OCI-LY7 (cell line): ENCODE results near the gene FAM120A. TPM values are rescaled to one million over a fixed set of nuclear protein-coding genes. Genes with fewer than 3 reads are reported as not detected.
"Not testable (repeated sequence)": the region's sequence is repeated elsewhere in the genome, so short reads cannot be mapped to it uniquely, and the experiment has no call there.

Source experiments
- BruUV-seq: library from RNA; stranded (reverse); fragments of 400-500 nt; replicated peaks from 2 replicates; lab custom pipeline; 2021; lab: Mats Ljungman, UMichigan
- CTCF ChIA-PET: fragments of 300-600 bp; sonication (Branson Sonifier 250); formaldehyde crosslinking; loops from one replicate; lab custom pipeline; 2022; ENCODE audit warnings: antibody characterized with exemption; ENCODE audit not compliant: unreplicated experiment; lab: Charles Lee
- POLR2A ChIA-PET: fragments of 300-600 bp; sonication (Branson Sonifier 250); formaldehyde crosslinking; loops from one replicate; lab custom pipeline; 2022; ENCODE audit warnings: antibody characterized with exemption; lab: Charles Lee
- DNase-seq: peaks from one replicate; pipeline ENCODE4 v3.0.0-alpha.2; 2015; ENCODE audit warnings: low spot score
- H2AFZ ChIP-seq: fragments of 200-600 bp; sonication (generic), shearing (Covaris generic); 2 replicates; pipeline ENCODE4 v1.6.1; 2014; ENCODE audit warnings: mild to moderate bottlenecking, antibody characterized with exemption, low read length, moderate library complexity
- H3K27ac ChIP-seq: fragments of 200-600 bp; sonication (generic); 2 replicates; pipeline ENCODE4 v1.5.1; 2014; ENCODE audit warnings: mixed run types, low read depth, mild to moderate bottlenecking, moderate library complexity, low read length, inconsistent platforms; ENCODE audit not compliant: poor library complexity, severe bottlenecking
- H3K36me3 ChIP-seq: fragments of 200-600 bp; sonication (generic); 2 replicates; pipeline ENCODE4 v1.6.1; 2014; ENCODE audit warnings: mild to moderate bottlenecking, antibody characterized with exemption, low read length, moderate library complexity, mixed read lengths; ENCODE audit not compliant: insufficient read depth
- H3K4me1 ChIP-seq: fragments of 200-600 bp; sonication (generic); 2 replicates; pipeline ENCODE4 v1.5.1; 2014; ENCODE audit warnings: mild to moderate bottlenecking, low read length; ENCODE audit not compliant: insufficient read depth, poor library complexity, severe bottlenecking
- H3K4me2 ChIP-seq: fragments of 200-600 bp; sonication (generic); 2 replicates; pipeline ENCODE4 v1.6.1; 2014; ENCODE audit warnings: mild to moderate bottlenecking, low read length
- H3K4me3 ChIP-seq: fragments of 200-600 bp; sonication (generic); 2 replicates; pipeline ENCODE4 v1.5.1; 2014; ENCODE audit warnings: mild to moderate bottlenecking, low read depth, low read length; ENCODE audit not compliant: poor library complexity, severe bottlenecking
- H3K79me2 ChIP-seq: fragments of 200-600 bp; sonication (generic); 2 replicates; pipeline ENCODE4 v1.6.1; 2016; ENCODE audit warnings: low read depth, mild to moderate bottlenecking, low read length, moderate library complexity, mixed read lengths; ENCODE audit not compliant: insufficient read depth
- H3K9me2 ChIP-seq: fragments of 200-600 bp; sonication (generic); 2 replicates; pipeline ENCODE4 v1.6.1; 2016; ENCODE audit warnings: mild to moderate bottlenecking, low read length, mixed read lengths; ENCODE audit not compliant: insufficient read depth
- H3K9me3 ChIP-seq: fragments of 200-600 bp; sonication (generic); 2 replicates; pipeline ENCODE4 v1.6.1; 2014; ENCODE audit warnings: mild to moderate bottlenecking, mixed run types, low read length, mixed read lengths
- H4K20me1 ChIP-seq: fragments of 200-600 bp; sonication (generic); 2 replicates; pipeline ENCODE4 v1.6.1; 2014; ENCODE audit warnings: mild to moderate bottlenecking, antibody characterized with exemption, low read length, moderate library complexity, mixed read lengths; ENCODE audit not compliant: insufficient read depth
- CTCF ChIP-seq: fragments of 200-600 bp; sonication (generic); conservative IDR thresholded peaks from 2 replicates; pipeline ENCODE4 v1.5.1; 2014; ENCODE audit warnings: mild to moderate bottlenecking, antibody characterized with exemption, low read length, moderate library complexity, mixed read lengths
- EZH2phosphoT487 ChIP-seq: fragments of 200-600 bp; sonication (generic); IDR thresholded peaks from 2 replicates; pipeline ENCODE4 v1.6.1; 2018; ENCODE audit warnings: low read depth, borderline replicate concordance, mild to moderate bottlenecking, mixed run types, antibody characterized with exemption, low read length, moderate library complexity, mixed read lengths
- intact Hi-C: fragments of 100-400 bp; cut with micrococcal nuclease; formaldehyde crosslinking; loops from one replicate; pipeline ENCODE4 v1.10.0; 2022; ENCODE audit not compliant: unreplicated experiment
- total RNA-seq, 2 experiments: library from RNA; depleted of rRNA in 1 of 2; stranded (reverse); fragments of >200 nt in 1 of 2; shearing (Covaris generic) in 1 of 2; gene quantifications; 2 replicates each; pipeline ENCODE4 v1.2.3, GENCODE V29; 2014 to 2022

FAM120A gene
- total RNA-seq, 2 experiments from 2014 or later: 81.9 to 104 TPM

GRCh38 chr9:93436655-93437407, 14.7 kb upstream of the FAM120A start:
- Histone ChIP-seq H3K9me2 (no peaks in the 10 kb centered on the region), H3K79me2 (no peaks in the 10 kb centered on the region), H3K9me3 (no peaks in the 10 kb centered on the region), H3K4me2 (no peak overlapping the region), H3K27ac (no peak overlapping the region), H3K36me3 (no peaks in the 10 kb centered on the region), H3K4me3 (no peak overlapping the region), H3K4me1 (peaks cover 6% of the 10 kb centered on the region), H2AFZ (no peak overlapping the region), H4K20me1 (no peaks in the 10 kb centered on the region)
- ChIA-PET CTCF (no interaction called here), POLR2A (interaction anchor here (0.7 kb wide), 1 partner anchor 17 kb away, joined by 3 read pairs; no protein-coding TSS in a partner anchor)
- BruUV-seq: no TSS peak
- TF ChIP-seq CTCF: no peak
- TF ChIP-seq EZH2phosphoT487: no peak
- no peak for DNase-seq
- intact Hi-C loops: loop anchor here (10.0 kb wide), 1 partner anchor 272 kb away; no protein-coding TSS in a partner anchor

DNA sequence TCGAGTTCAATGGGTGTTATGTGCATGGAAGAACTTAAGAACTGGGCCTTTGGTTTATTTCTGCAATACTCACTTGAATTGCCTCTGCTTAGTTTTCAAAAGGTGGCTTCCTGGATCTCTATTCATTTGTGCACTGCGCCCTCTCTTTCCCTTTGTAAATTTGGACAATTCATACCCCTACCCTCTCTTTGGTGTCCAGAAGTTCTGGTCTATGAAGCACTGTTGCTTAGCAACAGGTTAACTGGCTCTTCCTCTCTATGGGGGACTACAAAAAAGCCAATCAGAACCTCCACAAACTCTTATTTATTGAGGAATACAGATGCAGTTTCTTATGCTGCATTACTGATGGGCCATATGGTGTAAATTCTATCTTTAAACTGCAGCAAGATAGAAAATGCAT, 13.5 kb upstream of the FAM120A start:
- H3K4me2 ChIP-seq: no peak overlapping the region
- ChIA-PET POLR2A (no interaction called here), CTCF (no interaction called here)
- H2AFZ ChIP-seq: no peak overlapping the region
- TF ChIP-seq EZH2phosphoT487: no peak
- no peak for TF ChIP-seq CTCF
- BruUV-seq: no TSS peak
- no peak for DNase-seq
- no peaks in the 10 kb centered on the region for H3K9me3 ChIP-seq
- H3K27ac ChIP-seq: no peak overlapping the region
- H3K9me2 ChIP-seq: no peaks in the 10 kb centered on the region
- no peaks in the 10 kb centered on the region for H4K20me1 ChIP-seq
- H3K4me1 ChIP-seq: peaks cover 2% of the 10 kb centered on the region
- intact Hi-C loops: loop anchor here (10.0 kb wide), 1 partner anchor 273 kb away; no protein-coding TSS in a partner anchor
- H3K4me3 ChIP-seq: no peak overlapping the region
- no peaks in the 10 kb centered on the region for H3K36me3 ChIP-seq
- no peaks in the 10 kb centered on the region for H3K79me2 ChIP-seq

DNA sequence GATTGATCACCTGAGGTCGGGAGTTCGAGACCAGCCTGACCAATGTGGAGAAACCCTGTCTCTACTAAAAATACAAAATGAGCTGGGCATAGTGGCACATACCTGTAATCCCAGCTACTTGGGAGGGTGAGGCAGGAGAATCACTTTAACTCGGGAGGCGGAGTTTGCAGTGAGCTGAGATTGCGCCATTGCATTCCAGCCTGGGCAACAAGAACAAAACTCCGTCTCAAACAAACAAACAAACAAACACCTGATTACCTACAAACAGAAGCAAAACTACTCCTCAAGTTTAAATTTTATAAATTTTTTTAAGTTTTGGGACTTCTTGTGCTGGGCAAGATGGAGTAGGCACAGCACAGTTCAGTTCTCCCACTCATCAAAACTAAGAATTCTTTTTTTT, 12.2 kb upstream of the FAM120A start:
- DNase-seq, H3K9me2 ChIP-seq, H3K79me2 ChIP-seq, H3K4me3 ChIP-seq, H3K27ac ChIP-seq, H3K9me3 ChIP-seq, H2AFZ ChIP-seq, H3K4me1 ChIP-seq, H3K36me3 ChIP-seq, H3K4me2 ChIP-seq, CTCF ChIA-PET, BruUV-seq, H4K20me1 ChIP-seq: not testable (repeated sequence)
- POLR2A ChIA-PET: interaction anchor here (0.6 kb wide), 1 partner anchor 150 kb away, joined by 3 read pairs; no protein-coding TSS in a partner anchor
- intact Hi-C loops: loop anchor here (10.0 kb wide), 1 partner anchor 274 kb away; no protein-coding TSS in a partner anchor
